ENCODE measurements around the gene MRPS25. TPM values are rescaled to one million over a fixed set of nuclear protein-coding genes. Genes with fewer than 3 reads are reported as not detected.

Gene MRPS25
- total and polyA plus RNA-seq, 11 donors: 80.9 to 173 (median 95.2) TPM

- Histone ChIP-seq H3K27me3 (no peaks in the 10 kb centered on the region), H3K4me3 (no peak overlapping the region), H3K4me1 (peaks cover 0 to 34% (median 9%) of the 10 kb centered on the region in 12 donors), H3K9me3 (no peaks in the 10 kb centered on the region), H3K27ac (no peak overlapping the region), H3K36me3 (peaks cover 0 to 100% (median 98%) of the 10 kb centered on the region in 9 donors)
- ATAC-seq (no peak), DNase-seq (no peak)
- TF ChIP-seq, protein P1, sequence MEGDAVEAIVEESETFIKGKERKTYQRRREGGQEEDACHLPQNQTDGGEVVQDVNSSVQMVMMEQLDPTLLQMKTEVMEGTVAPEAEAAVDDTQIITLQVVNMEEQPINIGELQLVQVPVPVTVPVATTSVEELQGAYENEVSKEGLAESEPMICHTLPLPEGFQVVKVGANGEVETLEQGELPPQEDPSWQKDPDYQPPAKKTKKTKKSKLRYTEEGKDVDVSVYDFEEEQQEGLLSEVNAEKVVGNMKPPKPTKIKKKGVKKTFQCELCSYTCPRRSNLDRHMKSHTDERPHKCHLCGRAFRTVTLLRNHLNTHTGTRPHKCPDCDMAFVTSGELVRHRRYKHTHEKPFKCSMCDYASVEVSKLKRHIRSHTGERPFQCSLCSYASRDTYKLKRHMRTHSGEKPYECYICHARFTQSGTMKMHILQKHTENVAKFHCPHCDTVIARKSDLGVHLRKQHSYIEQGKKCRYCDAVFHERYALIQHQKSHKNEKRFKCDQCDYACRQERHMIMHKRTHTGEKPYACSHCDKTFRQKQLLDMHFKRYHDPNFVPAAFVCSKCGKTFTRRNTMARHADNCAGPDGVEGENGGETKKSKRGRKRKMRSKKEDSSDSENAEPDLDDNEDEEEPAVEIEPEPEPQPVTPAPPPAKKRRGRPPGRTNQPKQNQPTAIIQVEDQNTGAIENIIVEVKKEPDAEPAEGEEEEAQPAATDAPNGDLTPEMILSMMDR (IDR thresholded peaks at IDR 0.05): no peak
- TF ChIP-seq POLR2A (IDR thresholded peaks at IDR 0.05): no peak
- WGBS, 4 donors: 83 to 87% (median 84%) methylated on average over 7 to 11 of the region's 11 CpGs
- intact Hi-C loops (cut with DNase I): loop anchor here in 5 of 10 donors (5.0 to 10.0 kb wide), 3 partner anchors 99 to 119 kb away; partner anchors contain the start of gene NR2C2 (in 3 of the 5)
Measured at GRCh38 chr3:15043408-15044171, 21.5 kb downstream of the MRPS25 start.

DNA sequence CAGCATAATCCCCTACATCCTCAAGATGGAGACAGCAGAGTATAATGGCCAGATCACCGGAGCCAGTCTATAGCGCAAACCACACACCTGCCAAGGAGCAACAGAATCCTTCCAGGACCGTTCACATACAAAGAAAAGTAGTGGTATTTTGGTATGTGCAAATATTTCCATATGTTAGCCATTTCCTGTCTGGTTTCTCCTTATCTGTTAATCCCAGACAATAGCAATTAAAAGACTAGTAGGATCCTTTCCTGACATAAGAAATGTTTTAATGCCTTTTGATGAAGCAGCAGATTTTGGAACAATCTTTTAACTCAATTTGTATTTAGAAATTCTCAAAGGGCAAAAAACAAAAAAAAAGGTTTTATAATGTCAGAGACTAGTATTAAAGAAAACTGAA, 22.2 kb downstream of the MRPS25 start:
- no peaks in the 10 kb centered on the region for H3K9me3 ChIP-seq
- TF ChIP-seq, protein P1 (IDR thresholded peaks at IDR 0.05): no peak
- no peak for TF ChIP-seq POLR2A (IDR thresholded peaks at IDR 0.05)
- no peaks in the 10 kb centered on the region for H3K27me3 ChIP-seq
- DNase-seq (no peak), ATAC-seq (no peak)
- intact Hi-C loops (cut with DNase I): loop anchor here in 5 of 10 donors (5.0 to 10.0 kb wide), 3 partner anchors 98 to 118 kb away; partner anchors contain the start of gene NR2C2 (in 3 of the 5)
- H3K27ac ChIP-seq: no peak overlapping the region
- 61 to 76% (median 68%) methylated on average over 3 of the region's 3 CpGs for WGBS, 4 donors
- H3K36me3 ChIP-seq: peaks cover 0 to 100% (median 98%) of the 10 kb centered on the region in 9 donors
- H3K4me3 ChIP-seq: no peak overlapping the region
- H3K4me1 ChIP-seq: peaks cover 0 to 34% (median 9%) of the 10 kb centered on the region in 12 donors

DNA sequence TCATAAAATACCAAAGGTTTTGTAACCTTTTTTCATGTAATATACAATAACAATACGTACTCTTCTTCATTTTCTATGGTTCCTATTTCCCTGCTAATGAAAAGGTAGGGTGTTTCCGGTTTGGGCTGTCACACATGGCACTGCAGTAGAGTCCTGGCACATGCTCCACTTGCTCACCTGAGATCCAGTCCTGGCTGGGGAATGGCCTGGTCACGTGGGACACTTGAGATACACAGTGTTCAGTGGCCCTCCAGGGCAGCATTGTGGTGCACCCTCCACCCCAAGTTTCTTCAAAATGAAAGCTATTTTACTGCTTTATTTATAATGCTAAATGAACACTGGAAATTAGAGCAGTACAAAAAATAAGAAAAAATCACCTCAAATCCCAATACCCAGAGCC, 23.2 kb downstream of the MRPS25 start:
- no peak overlapping the region for H3K27ac ChIP-seq
- peak in 2 of 4 donors; percentile 31 to 36 for ATAC-seq
- no peak overlapping the region for H3K4me3 ChIP-seq
- H3K36me3 ChIP-seq: peaks cover 0 to 100% (median 98%) of the 10 kb centered on the region in 9 donors
- no peak for DNase-seq
- H3K27me3 ChIP-seq: no peaks in the 10 kb centered on the region
- WGBS, 4 donors: 68 to 73% (median 70%) methylated on average over 3 of the region's 3 CpGs
- intact Hi-C loops (cut with DNase I): loop anchor here in 5 of 10 donors (5.0 to 10.0 kb wide), 3 partner anchors 97 to 117 kb away; partner anchors contain the start of gene NR2C2 (in 3 of the 5)
- TF ChIP-seq, protein P1 (IDR thresholded peaks at IDR 0.05): no peak
- no peak for TF ChIP-seq POLR2A (IDR thresholded peaks at IDR 0.05)
- H3K9me3 ChIP-seq: no peaks in the 10 kb centered on the region
- peaks cover 0 to 34% (median 9%) of the 10 kb centered on the region in 12 donors for H3K4me1 ChIP-seq

DNA sequence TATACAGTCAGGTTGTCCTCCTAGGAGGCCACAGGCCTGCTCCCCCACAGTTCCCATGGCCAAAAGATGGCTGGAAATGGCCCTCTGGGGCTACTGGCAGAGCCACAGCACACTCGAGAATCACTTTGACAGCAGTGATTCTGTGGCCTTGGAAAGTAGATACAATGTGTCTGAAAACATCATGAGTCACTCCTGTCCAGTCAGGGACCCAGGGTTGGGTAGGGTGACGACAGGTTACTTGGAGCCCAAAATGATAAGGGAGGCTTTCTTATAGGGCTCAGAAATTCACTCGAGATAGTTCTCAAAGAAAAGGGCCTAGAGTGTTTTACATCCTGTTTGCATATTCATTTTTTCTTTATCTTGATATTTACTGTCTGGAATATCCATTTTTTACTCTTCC, 24.3 kb downstream of the MRPS25 start:
- DNase-seq: peak in 1 of 5 donors; percentile 43
- H3K4me1 ChIP-seq: peaks cover 0 to 34% (median 9%) of the 10 kb centered on the region in 12 donors
- 47 to 56% (median 50%) methylated on average over 3 of the region's 3 CpGs for WGBS, 4 donors
- H3K27ac ChIP-seq: peak overlapping the region in 2 of 12 donors; percentile 15 to 33
- peaks cover 0 to 100% (median 98%) of the 10 kb centered on the region in 9 donors for H3K36me3 ChIP-seq
- H3K9me3 ChIP-seq: no peaks in the 10 kb centered on the region
- H3K4me3 ChIP-seq: no peak overlapping the region
- ATAC-seq: peak; percentile 39 to 89 (median 76)
- intact Hi-C loops (cut with DNase I): loop anchor here in 5 of 10 donors (5.0 to 10.0 kb wide), 3 partner anchors 96 to 116 kb away; partner anchors contain the start of gene NR2C2 (in 3 of the 5)
- TF ChIP-seq, protein P1 (IDR thresholded peaks at IDR 0.05): no peak
- TF ChIP-seq POLR2A (IDR thresholded peaks at IDR 0.05): no peak
- no peaks in the 10 kb centered on the region for H3K27me3 ChIP-seq
